Measurements from ENCODE around the gene OR5M10. TPM values are rescaled to one million over a fixed set of nuclear protein-coding genes. Genes with fewer than 3 reads are reported as not detected.
"Not testable (repeated sequence)": the region's sequence is repeated elsewhere in the genome, so short reads cannot be mapped to it uniquely, and the experiment has no call there.

The OR5M10 gene
- total and polyA plus RNA-seq, 2 donors (not counting 3 experiments of a cell fraction or from before 2014, with no cell fraction given), result not detected

DNA sequence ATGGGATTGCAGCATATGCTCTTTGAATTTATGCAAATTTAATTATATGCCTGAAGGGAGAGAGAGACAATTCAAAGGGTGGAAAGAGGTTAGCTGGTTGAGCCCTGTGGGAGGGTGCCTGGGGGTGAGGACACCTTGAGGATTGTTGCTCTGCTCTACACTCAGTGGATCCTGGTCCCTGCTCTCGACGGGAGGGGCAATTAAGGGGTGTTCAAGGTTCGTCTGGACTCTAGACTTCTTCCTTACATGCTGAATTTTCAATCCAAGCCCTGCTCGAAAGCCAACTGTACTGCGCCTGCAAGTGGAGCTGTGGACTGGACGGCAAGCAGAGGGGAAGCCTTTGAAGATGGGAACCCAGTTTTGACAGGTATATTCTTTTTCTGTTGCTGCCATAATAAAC is 18.9 kb downstream of the OR5M10 start:
- no peaks in the 10 kb centered on the region for H3K79me2 ChIP-seq (ENCODE audit: control insufficient read depth, insufficient read depth, low read length)
- BruUV-seq (replicated peaks), result no TSS peak
- no peaks in the 10 kb centered on the region for H3K36me3 ChIP-seq (ENCODE audit: control insufficient read depth in 2 of 2, extremely low read depth in 1 of 2, insufficient read depth in 2 of 2, low read length in 2 of 2)
- no peaks in the 10 kb centered on the region for H3K9me1 ChIP-seq (replicated peaks; ENCODE audit: control insufficient read depth, extremely low read depth, insufficient read depth, low read length)
- CTCF ChIA-PET, result no interaction called here
- H3K9me3 ChIP-seq (replicated peaks; ENCODE audit: control insufficient read depth, insufficient read depth, low read length), result no peaks in the 10 kb centered on the region
- POLR2A ChIA-PET, result no interaction called here
- intact Hi-C loops (cut with micrococcal nuclease) (no loop called here), dilution Hi-C loops (cut with MboI; ENCODE audit: extremely low pct_ligation_motif_present, low sequenced_read_pairs) (no loop called here)
- no peaks in the 10 kb centered on the region for H4K20me1 ChIP-seq (replicated peaks; ENCODE audit: control insufficient read depth, extremely low read depth, insufficient read depth, low read length)
- no peak overlapping the region for H3K27ac ChIP-seq (ENCODE audit: insufficient read depth, low read depth, low read length)
- no peak overlapping the region for H2AFZ ChIP-seq (ENCODE audit: low read depth, low read length)
- no peak overlapping the region for H3K4me3 ChIP-seq (replicated peaks in 1 of 3; ENCODE audit: insufficient read depth in 1 of 3, low read depth in 1 of 3, low read length in 3 of 3)
- FAIRE-seq (no peak), DNase-seq (ENCODE audit: low read depth, low spot score) (no peak)
- no peak overlapping the region for H3K4me2 ChIP-seq (ENCODE audit: insufficient read depth, low read length)
- H3K9ac ChIP-seq (replicated peaks; ENCODE audit: extremely low read depth, insufficient read depth, low read length), result no peak overlapping the region
- TF ChIP-seq GATA2 (IDR thresholded peaks at IDR 0.05; ENCODE audit: insufficient read depth, insufficient read length, low read depth, low read length) (no peak), FOS (IDR thresholded peaks at IDR 0.05; ENCODE audit: borderline replicate concordance, insufficient read depth, low read length) (no peak), POLR2AphosphoS5 (IDR thresholded peaks at IDR 0.05; ENCODE audit: insufficient read depth, low read depth, low read length) (no peak), JUN (IDR thresholded peaks at IDR 0.05; ENCODE audit: borderline replicate concordance, insufficient read depth, insufficient read length, low read depth) (no peak), POLR2A (IDR thresholded peaks at IDR 0.05; ENCODE audit: low read depth, low read length) (no peak), MYC (IDR thresholded peaks at IDR 0.05; ENCODE audit: low read depth, low read length) (no peak)
- TF ChIP-seq, protein P1, sequence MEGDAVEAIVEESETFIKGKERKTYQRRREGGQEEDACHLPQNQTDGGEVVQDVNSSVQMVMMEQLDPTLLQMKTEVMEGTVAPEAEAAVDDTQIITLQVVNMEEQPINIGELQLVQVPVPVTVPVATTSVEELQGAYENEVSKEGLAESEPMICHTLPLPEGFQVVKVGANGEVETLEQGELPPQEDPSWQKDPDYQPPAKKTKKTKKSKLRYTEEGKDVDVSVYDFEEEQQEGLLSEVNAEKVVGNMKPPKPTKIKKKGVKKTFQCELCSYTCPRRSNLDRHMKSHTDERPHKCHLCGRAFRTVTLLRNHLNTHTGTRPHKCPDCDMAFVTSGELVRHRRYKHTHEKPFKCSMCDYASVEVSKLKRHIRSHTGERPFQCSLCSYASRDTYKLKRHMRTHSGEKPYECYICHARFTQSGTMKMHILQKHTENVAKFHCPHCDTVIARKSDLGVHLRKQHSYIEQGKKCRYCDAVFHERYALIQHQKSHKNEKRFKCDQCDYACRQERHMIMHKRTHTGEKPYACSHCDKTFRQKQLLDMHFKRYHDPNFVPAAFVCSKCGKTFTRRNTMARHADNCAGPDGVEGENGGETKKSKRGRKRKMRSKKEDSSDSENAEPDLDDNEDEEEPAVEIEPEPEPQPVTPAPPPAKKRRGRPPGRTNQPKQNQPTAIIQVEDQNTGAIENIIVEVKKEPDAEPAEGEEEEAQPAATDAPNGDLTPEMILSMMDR (IDR thresholded peaks at IDR 0.05; ENCODE audit: extremely low read depth in 1 of 2, insufficient read depth in 1 of 2, low read depth in 1 of 2, low read length in 2 of 2), result no peak
- H3K27me3 ChIP-seq (ENCODE audit: control insufficient read depth in 2 of 2, insufficient read depth in 2 of 2, low read length in 2 of 2), result no peaks in the 10 kb centered on the region
- H3K4me1 ChIP-seq (ENCODE audit: control insufficient read depth, extremely low read depth, insufficient read depth, low read length), result no peaks in the 10 kb centered on the region

DNA sequence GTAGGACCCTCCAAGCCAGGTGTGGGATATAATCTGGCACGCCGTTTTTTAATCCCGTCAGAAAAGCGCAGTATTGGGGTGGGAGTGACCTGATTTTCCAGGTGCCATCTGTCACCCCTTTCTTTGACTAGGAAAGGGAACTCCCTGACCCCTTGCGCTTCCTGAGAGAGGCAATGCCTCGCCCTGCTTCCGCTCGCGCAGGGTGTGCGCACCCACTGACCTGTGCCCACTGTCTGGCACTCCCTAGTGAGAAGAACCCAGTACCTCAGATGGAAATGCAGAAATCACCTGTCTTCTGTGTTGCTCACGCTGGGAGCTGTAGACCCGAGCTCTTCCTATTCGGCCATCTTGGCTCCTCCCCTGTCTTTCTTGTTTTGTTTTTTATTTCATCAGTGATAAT is 22.8 kb downstream of the OR5M10 start:
- H3K36me3 ChIP-seq (ENCODE audit: control insufficient read depth in 2 of 2, extremely low read depth in 1 of 2, insufficient read depth in 2 of 2, low read length in 2 of 2); DNase-seq (ENCODE audit: low read depth, low spot score); H4K20me1 ChIP-seq (replicated peaks; ENCODE audit: control insufficient read depth, extremely low read depth, insufficient read depth, low read length); H3K4me1 ChIP-seq (ENCODE audit: control insufficient read depth, extremely low read depth, insufficient read depth, low read length); H2AFZ ChIP-seq (ENCODE audit: low read depth, low read length); FAIRE-seq; intact Hi-C loops (cut with micrococcal nuclease); H3K79me2 ChIP-seq (ENCODE audit: control insufficient read depth, insufficient read depth, low read length); H3K27ac ChIP-seq (ENCODE audit: insufficient read depth, low read depth, low read length); H3K27me3 ChIP-seq (ENCODE audit: control insufficient read depth in 2 of 2, insufficient read depth in 2 of 2, low read length in 2 of 2); H3K9ac ChIP-seq (replicated peaks; ENCODE audit: extremely low read depth, insufficient read depth, low read length); H3K4me2 ChIP-seq (ENCODE audit: insufficient read depth, low read length); CTCF ChIA-PET; BruUV-seq (replicated peaks); H3K9me3 ChIP-seq (replicated peaks; ENCODE audit: control insufficient read depth, insufficient read depth, low read length); dilution Hi-C loops (cut with MboI; ENCODE audit: extremely low pct_ligation_motif_present, low sequenced_read_pairs); H3K4me3 ChIP-seq (replicated peaks in 1 of 3; ENCODE audit: insufficient read depth in 1 of 3, low read depth in 1 of 3, low read length in 3 of 3); POLR2A ChIA-PET; H3K9me1 ChIP-seq (replicated peaks; ENCODE audit: control insufficient read depth, extremely low read depth, insufficient read depth, low read length): not testable (repeated sequence)
